HK-2 (cell line): Measurements from ENCODE around the gene HTN1.
"Not testable (repeated sequence)": the region's sequence is repeated elsewhere in the genome, so short reads cannot be mapped to it uniquely, and the experiment has no call there.

ENCODE experiments used
- DNase-seq: peaks from one replicate; pipeline ENCODE4 v3.0.0-alpha.2; 2018; ENCODE audit not compliant: unreplicated experiment

Gene HTN1

GRCh38 chr4:70050138-70050537 lies at the start of gene HTN1:
HTN1 (plus strand) TSS chr4:70050438; CDS start chr4:70053077, 2,639 bp downstream.
- DNase-seq: not testable (repeated sequence)

GRCh38 chr4:70000711-70001110 lies 49.5 kb upstream of the HTN1 start:
- no peak for DNase-seq

GRCh38 chr4:70002507-70002906 lies 47.7 kb upstream of the HTN1 start:
- no peak for DNase-seq

- no peak for DNase-seq
These were observed 41.5 kb upstream of the HTN1 start for GRCh38 chr4:70008771-70009170.

GRCh38 chr4:70019006-70019405 lies 31.2 kb upstream of the HTN1 start:
- not testable (repeated sequence) for DNase-seq

- no peak for DNase-seq
These were observed 27.0 kb upstream of the HTN1 start for GRCh38 chr4:70023218-70023617.

GRCh38 chr4:70027011-70027410 lies 23.2 kb upstream of the HTN1 start:
- DNase-seq: no peak

- DNase-seq: not testable (repeated sequence)
These were observed 22.1 kb upstream of the HTN1 start, which contains the start of gene HTN3 for GRCh38 chr4:70028159-70028558. HTN3 (plus strand) TSS chr4:70028459; CDS start chr4:70030741, 2,282 bp downstream.

GRCh38 chr4:70037559-70037958 lies 12.7 kb upstream of the HTN1 start:
- DNase-seq: not testable (repeated sequence)

GRCh38 chr4:70039928-70040327 lies 10.3 kb upstream of the HTN1 start:
- not testable (repeated sequence) for DNase-seq

- DNase-seq: no peak
These were observed 8.5 kb upstream of the HTN1 start for GRCh38 chr4:70041652-70042286.

GRCh38 chr4:70056534-70056933 lies 6.3 kb downstream of the HTN1 start:
- DNase-seq: not testable (repeated sequence)

GRCh38 chr4:70057651-70058050 lies 7.4 kb downstream of the HTN1 start:
- DNase-seq: no peak

GRCh38 chr4:70059149-70059548 lies 8.9 kb downstream of the HTN1 start:
- DNase-seq: no peak

GRCh38 chr4:70062000-70062399 lies 11.8 kb downstream of the HTN1 start:
- DNase-seq: no peak

- no peak for DNase-seq
These were observed 30.0 kb downstream of the HTN1 start for GRCh38 chr4:70080205-70080604.

- no peak for DNase-seq
These were observed 49.0 kb downstream of the HTN1 start for GRCh38 chr4:70099206-70099605.
